CD8-positive, alpha-beta memory T cell (primary cell): ENCODE data around the gene NCOA1. TPM values are rescaled to one million over a fixed set of nuclear protein-coding genes. Genes with fewer than 3 reads are reported as not detected.

Experiments
- CTCF ChIA-PET: fragments of 350-600 bp; sonication (Branson Sonifier 250); formaldehyde crosslinking; loops from one replicate; lab custom pipeline; 2021; ENCODE audit warnings: antibody characterized with exemption; lab: Charles Lee
- POLR2A ChIA-PET: fragments of 350-600 bp; sonication (Branson Sonifier 250); formaldehyde crosslinking; loops from one replicate; lab custom pipeline; 2021; ENCODE audit warnings: antibody characterized with exemption; lab: Charles Lee
- DNase-seq, 5 donors: peaks; one replicate each; pipeline versions ENCODE4 v3.0.0 to v3.0.0-alpha.2; 2020 to 2022; ENCODE audit warnings: mixed read lengths in 1 of 5
- H3K27ac ChIP-seq: one replicate; pipeline ENCODE4 v1.7.0; 2013; ENCODE audit warnings: low read depth, mild to moderate bottlenecking, low read length, moderate library complexity
- H3K27me3 ChIP-seq: 2 replicates; pipeline ENCODE4 v1.7.0; 2013; ENCODE audit warnings: low read length, mild to moderate bottlenecking; ENCODE audit not compliant: insufficient read depth, poor library complexity, severe bottlenecking
- H3K36me3 ChIP-seq: 2 replicates; pipeline ENCODE4 v1.7.0; 2013; ENCODE audit warnings: mild to moderate bottlenecking, low read length, moderate library complexity; ENCODE audit not compliant: insufficient read depth
- H3K4me1 ChIP-seq: 2 replicates; pipeline ENCODE4 v1.7.0; 2013; ENCODE audit warnings: mild to moderate bottlenecking, low read length, moderate library complexity; ENCODE audit not compliant: insufficient read depth
- H3K4me3 ChIP-seq: 2 replicates; pipeline ENCODE4 v1.7.0; 2013; ENCODE audit warnings: mild to moderate bottlenecking, low read length
- H3K9me3 ChIP-seq: 2 replicates; pipeline ENCODE4 v1.7.0; 2013; ENCODE audit warnings: mild to moderate bottlenecking, low read length
- H3K27ac Mint-ChIP-seq, 8 donors: one replicate each; pipeline ENCODE4 v1.8.0; 2020 to 2021; ENCODE audit warnings: mixed read lengths in 8 of 8, mild to moderate bottlenecking in 6 of 8, inconsistent platforms in 3 of 8, moderate library complexity in 3 of 8
- H3K27me3 Mint-ChIP-seq, 2 donors: one replicate each; pipeline ENCODE4 v1.8.0; 2020 to 2021; ENCODE audit warnings: mixed read lengths in 2 of 2, mild to moderate bottlenecking in 1 of 2, moderate library complexity in 1 of 2
- H3K36me3 Mint-ChIP-seq, 3 donors: one replicate each; pipeline ENCODE4 v1.8.0; 2020 to 2021; ENCODE audit warnings: mixed read lengths in 3 of 3, inconsistent platforms in 1 of 3, mild to moderate bottlenecking in 1 of 3
- H3K4me1 Mint-ChIP-seq, 3 donors: one replicate each; pipeline ENCODE4 v1.8.0; 2020 to 2021; ENCODE audit warnings: mixed read lengths in 3 of 3, inconsistent platforms in 1 of 3, mild to moderate bottlenecking in 1 of 3
- H3K4me3 Mint-ChIP-seq, 7 donors: one replicate each; pipeline ENCODE4 v1.8.0; 2020 to 2021; ENCODE audit warnings: mixed read lengths in 7 of 7, mild to moderate bottlenecking in 6 of 7, moderate library complexity in 4 of 7, inconsistent platforms in 2 of 7
- H3K9me3 Mint-ChIP-seq, 5 donors: one replicate each; pipeline ENCODE4 v1.8.0; 2020 to 2022; ENCODE audit warnings: mixed read lengths in 5 of 5, mild to moderate bottlenecking in 3 of 5, moderate library complexity in 2 of 5, inconsistent platforms in 1 of 5
- polyA plus RNA-seq: library from polyadenylated mRNA; unstranded; fragments of 300-500 nt; fragmentation: Illumina TruSeq; gene quantifications from one replicate; pipeline ENCODE4 v1.2.3, GENCODE V29; 2021
- total RNA-seq, 2 experiments: library from RNA; stranded (reverse); gene quantifications; one replicate each; pipeline ENCODE4 v1.2.3, GENCODE V29; 2021

NCOA1 gene
- total and polyA plus RNA-seq, 3 experiments from 2014 or later, result 32.2 to 35.7 (median 32.7) TPM

GRCh38 chr2:24704692-24705091 lies 213.6 kb downstream of the NCOA1 start:
- no peak for DNase-seq
- Mint-ChIP-seq H3K9me3 (no peaks in the 10 kb centered on the region), H3K27ac (peak overlapping the region in 1 of 8 donors; percentile 54), H3K36me3 (peaks cover 0 to 55% (median 16%) of the 10 kb centered on the region in 3 donors), H3K4me3 (no peak overlapping the region), H3K4me1 (peaks cover 0 to 4% (median 0%) of the 10 kb centered on the region in 3 donors), H3K27me3 (no peaks in the 10 kb centered on the region)
- no peaks in the 10 kb centered on the region for H3K9me3 ChIP-seq
- POLR2A ChIA-PET, result no interaction called here
- H3K4me1 ChIP-seq, result no peaks in the 10 kb centered on the region
- peaks cover 10% of the 10 kb centered on the region for H3K36me3 ChIP-seq
- no peak overlapping the region for H3K27ac ChIP-seq
- CTCF ChIA-PET, result no interaction called here
- no peaks in the 10 kb centered on the region for H3K27me3 ChIP-seq
- no peak overlapping the region for H3K4me3 ChIP-seq

GRCh38 chr2:24707143-24707542 lies 216.1 kb downstream of the NCOA1 start:
- Histone ChIP-seq H3K4me3 (no peak overlapping the region), H3K27me3 (no peaks in the 10 kb centered on the region), H3K27ac (no peak overlapping the region), H3K36me3 (peaks cover 19% of the 10 kb centered on the region), H3K9me3 (no peaks in the 10 kb centered on the region), H3K4me1 (no peaks in the 10 kb centered on the region)
- ChIA-PET CTCF (no interaction called here), POLR2A (no interaction called here)
- no peaks in the 10 kb centered on the region for H3K27me3 Mint-ChIP-seq
- no peak for DNase-seq
- H3K9me3 Mint-ChIP-seq, result no peaks in the 10 kb centered on the region
- H3K27ac Mint-ChIP-seq, result peak overlapping the region in 4 of 8 donors; percentile 8 to 53 (median 16)
- peaks cover 0 to 4% (median 0%) of the 10 kb centered on the region in 3 donors for H3K4me1 Mint-ChIP-seq
- peaks cover 0 to 64% (median 23%) of the 10 kb centered on the region in 3 donors for H3K36me3 Mint-ChIP-seq
- H3K4me3 Mint-ChIP-seq, result no peak overlapping the region

GRCh38 chr2:24708537-24709152 lies 217.6 kb downstream of the NCOA1 start:
- Mint-ChIP-seq H3K4me1 (no peaks in the 10 kb centered on the region), H3K36me3 (peaks cover 4 to 70% (median 32%) of the 10 kb centered on the region in 3 donors), H3K27ac (peak overlapping the region in 1 of 8 donors; percentile 13), H3K9me3 (no peaks in the 10 kb centered on the region), H3K27me3 (no peaks in the 10 kb centered on the region), H3K4me3 (no peak overlapping the region)
- ChIA-PET POLR2A (no interaction called here), CTCF (no interaction called here)
- H3K27me3 ChIP-seq, result no peaks in the 10 kb centered on the region
- H3K36me3 ChIP-seq, result peaks cover 20% of the 10 kb centered on the region
- no peaks in the 10 kb centered on the region for H3K4me1 ChIP-seq
- no peak for DNase-seq
- H3K9me3 ChIP-seq, result no peaks in the 10 kb centered on the region
- H3K4me3 ChIP-seq, result no peak overlapping the region
- H3K27ac ChIP-seq, result no peak overlapping the region

DNA sequence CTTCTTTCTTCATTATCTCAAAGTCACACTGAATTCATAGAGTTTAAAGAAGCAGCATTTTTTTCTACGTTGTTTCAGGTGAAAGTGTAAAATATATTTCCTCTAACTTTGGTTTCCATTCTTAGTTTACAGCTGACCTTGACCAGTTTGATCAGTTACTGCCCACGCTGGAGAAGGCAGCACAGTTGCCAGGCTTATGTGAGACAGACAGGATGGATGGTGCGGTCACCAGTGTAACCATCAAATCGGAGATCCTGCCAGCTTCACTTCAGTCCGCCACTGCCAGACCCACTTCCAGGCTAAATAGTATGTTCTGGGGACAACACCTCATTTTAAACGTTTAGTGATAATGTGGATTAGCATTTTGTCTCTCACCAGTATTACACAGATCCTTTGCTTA lies 219.8 kb downstream of the NCOA1 start:
- H3K27ac Mint-ChIP-seq, result no peak overlapping the region
- no peak for DNase-seq
- Histone ChIP-seq H3K9me3 (no peaks in the 10 kb centered on the region), H3K27ac (no peak overlapping the region), H3K27me3 (no peaks in the 10 kb centered on the region), H3K4me3 (no peak overlapping the region), H3K4me1 (no peaks in the 10 kb centered on the region), H3K36me3 (peaks cover 24% of the 10 kb centered on the region)
- no peaks in the 10 kb centered on the region for H3K9me3 Mint-ChIP-seq
- peaks cover 12 to 76% (median 35%) of the 10 kb centered on the region in 3 donors for H3K36me3 Mint-ChIP-seq
- H3K4me1 Mint-ChIP-seq, result no peaks in the 10 kb centered on the region
- H3K4me3 Mint-ChIP-seq, result no peak overlapping the region
- POLR2A ChIA-PET, result no interaction called here
- H3K27me3 Mint-ChIP-seq, result no peaks in the 10 kb centered on the region
- CTCF ChIA-PET, result no interaction called here

DNA sequence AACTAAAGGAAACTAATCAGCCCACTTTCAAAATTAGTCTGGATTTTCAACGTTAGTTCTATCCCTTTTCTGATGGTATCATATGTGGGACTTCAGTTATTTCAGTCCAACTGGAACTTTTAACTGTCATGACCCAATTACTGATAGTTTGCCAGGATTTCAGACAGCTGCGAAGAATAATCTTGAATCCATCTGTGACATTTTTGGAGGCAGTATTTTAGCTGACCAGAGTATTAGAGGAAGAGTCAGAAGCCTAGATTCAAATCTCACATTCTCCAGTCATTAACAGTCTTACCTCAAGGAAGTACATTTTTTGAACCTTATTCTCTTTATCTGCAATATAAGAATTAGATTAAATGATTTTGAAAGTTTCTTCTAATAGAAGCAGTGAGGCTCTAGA lies 220.8 kb downstream of the NCOA1 start:
- H3K36me3 ChIP-seq, result peaks cover 19% of the 10 kb centered on the region

DNA sequence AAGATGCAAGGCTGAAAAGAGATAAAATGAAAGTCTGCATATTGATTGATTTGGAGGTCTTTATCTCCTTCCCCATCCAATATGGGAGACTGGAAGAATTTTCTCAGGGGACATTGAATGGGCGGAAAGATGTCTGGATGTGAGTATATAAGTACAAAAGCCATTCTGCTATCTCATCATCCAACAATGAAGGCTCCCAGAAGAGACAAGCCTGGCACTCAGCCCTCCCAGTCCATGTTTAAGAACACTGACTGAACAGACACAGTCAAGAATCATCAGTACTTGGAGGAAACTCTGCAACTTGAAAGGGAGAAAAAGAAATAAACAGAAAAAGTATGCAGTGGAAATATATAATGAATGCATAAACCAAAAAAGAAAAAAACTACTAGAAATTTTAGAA lies 221.2 kb downstream of the NCOA1 start:
- Mint-ChIP-seq H3K36me3 (peaks cover 22 to 78% (median 35%) of the 10 kb centered on the region in 3 donors), H3K27ac (peak overlapping the region in 1 of 8 donors; percentile 27), H3K9me3 (peaks cover 0 to 5% (median 0%) of the 10 kb centered on the region in 5 donors), H3K4me3 (no peak overlapping the region), H3K27me3 (no peaks in the 10 kb centered on the region), H3K4me1 (no peaks in the 10 kb centered on the region)
- Histone ChIP-seq H3K27ac (no peak overlapping the region), H3K4me3 (no peak overlapping the region), H3K9me3 (no peaks in the 10 kb centered on the region), H3K4me1 (no peaks in the 10 kb centered on the region), H3K27me3 (no peaks in the 10 kb centered on the region), H3K36me3 (peaks cover 15% of the 10 kb centered on the region)
- POLR2A ChIA-PET, result no interaction called here
- no peak for DNase-seq
- CTCF ChIA-PET, result no interaction called here

More for the DNA sequence above, 220.8 kb downstream of the NCOA1 start:
- no peak overlapping the region for H3K27ac Mint-ChIP-seq
- H3K4me3 ChIP-seq, result no peak overlapping the region
- H3K27me3 ChIP-seq, result no peaks in the 10 kb centered on the region
- no peak overlapping the region for H3K4me3 Mint-ChIP-seq
- ChIA-PET CTCF (no interaction called here), POLR2A (no interaction called here)
- DNase-seq, result no peak
- H3K4me1 Mint-ChIP-seq, result no peaks in the 10 kb centered on the region
- peaks cover 0 to 5% (median 0%) of the 10 kb centered on the region in 5 donors for H3K9me3 Mint-ChIP-seq
- H3K4me1 ChIP-seq, result no peaks in the 10 kb centered on the region
- peaks cover 18 to 78% (median 35%) of the 10 kb centered on the region in 3 donors for H3K36me3 Mint-ChIP-seq
- no peaks in the 10 kb centered on the region for H3K27me3 Mint-ChIP-seq
- H3K27ac ChIP-seq, result no peak overlapping the region
- H3K9me3 ChIP-seq, result no peaks in the 10 kb centered on the region

GRCh38 chr2:24717263-24717951 lies 226.4 kb downstream of the NCOA1 start:
- POLR2A ChIA-PET, result no interaction called here

DNA sequence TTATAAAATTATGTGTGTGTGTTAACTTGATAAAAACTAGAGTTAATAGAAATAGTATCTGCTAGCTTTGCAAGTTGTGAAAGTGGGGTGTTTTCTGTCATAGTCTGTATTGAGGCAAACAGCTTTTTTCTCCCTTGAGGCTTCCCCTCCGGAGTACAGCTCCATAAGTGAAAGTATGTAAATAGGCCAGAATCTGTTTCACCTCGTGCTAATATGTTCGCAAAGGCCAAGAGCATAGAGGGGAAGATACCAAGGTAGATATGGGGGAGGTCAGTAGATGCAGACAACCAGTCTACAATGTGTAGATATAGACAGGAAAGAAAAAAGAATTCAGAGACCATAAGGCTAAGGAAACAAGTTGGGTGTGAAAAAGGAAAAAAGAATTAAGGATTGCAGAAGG lies 229.3 kb downstream of the NCOA1 start:
- Mint-ChIP-seq H3K27me3 (no peaks in the 10 kb centered on the region), H3K27ac (peak overlapping the region in 2 of 8 donors; percentile 29 to 59), H3K9me3 (peaks cover 0 to 5% (median 0%) of the 10 kb centered on the region in 5 donors), H3K4me3 (no peak overlapping the region), H3K36me3 (peaks cover 15 to 47% (median 16%) of the 10 kb centered on the region in 3 donors), H3K4me1 (peaks cover 0 to 3% (median 1%) of the 10 kb centered on the region in 3 donors)
- Histone ChIP-seq H3K4me3 (no peak overlapping the region), H3K36me3 (no peaks in the 10 kb centered on the region), H3K4me1 (no peaks in the 10 kb centered on the region), H3K27me3 (no peaks in the 10 kb centered on the region), H3K9me3 (no peaks in the 10 kb centered on the region), H3K27ac (no peak overlapping the region)
- CTCF ChIA-PET, result no interaction called here
- DNase-seq, result no peak
- POLR2A ChIA-PET, result no interaction called here

More at GRCh38 chr2:24717263-24717951, 226.4 kb downstream of the NCOA1 start:
- H3K9me3 Mint-ChIP-seq, result peaks cover 0 to 5% (median 0%) of the 10 kb centered on the region in 5 donors
- no peak overlapping the region for H3K27ac Mint-ChIP-seq
- no peaks in the 10 kb centered on the region for H3K27me3 Mint-ChIP-seq
- no peak for DNase-seq
- H3K4me3 Mint-ChIP-seq, result no peak overlapping the region
- Histone ChIP-seq H3K9me3 (no peaks in the 10 kb centered on the region), H3K36me3 (peaks cover 4% of the 10 kb centered on the region), H3K4me3 (no peak overlapping the region), H3K4me1 (no peaks in the 10 kb centered on the region), H3K27ac (no peak overlapping the region), H3K27me3 (no peaks in the 10 kb centered on the region)
- CTCF ChIA-PET, result no interaction called here
- H3K36me3 Mint-ChIP-seq, result peaks cover 26 to 66% (median 31%) of the 10 kb centered on the region in 3 donors
- H3K4me1 Mint-ChIP-seq, result no peaks in the 10 kb centered on the region
